UCSD-AML1 (cell line): ENCODE data around the gene TSPAN32.
"Not testable (repeated sequence)": the region's sequence is repeated elsewhere in the genome, so short reads cannot be mapped to it uniquely, and the experiment has no call there.

Experiments
- DNase-seq: peaks from one replicate; lab custom pipeline; 2025; ENCODE audit not compliant: unreplicated experiment; lab: John Stamatoyannopoulos, UW

TSPAN32 gene

GRCh38 chr11:2280208-2280607 is 21.6 kb upstream of the TSPAN32 start:
- DNase-seq, result no peak

- DNase-seq, result not testable (repeated sequence)
Observed at GRCh38 chr11:2286350-2286749, 15.5 kb upstream of the TSPAN32 start.

DNA sequence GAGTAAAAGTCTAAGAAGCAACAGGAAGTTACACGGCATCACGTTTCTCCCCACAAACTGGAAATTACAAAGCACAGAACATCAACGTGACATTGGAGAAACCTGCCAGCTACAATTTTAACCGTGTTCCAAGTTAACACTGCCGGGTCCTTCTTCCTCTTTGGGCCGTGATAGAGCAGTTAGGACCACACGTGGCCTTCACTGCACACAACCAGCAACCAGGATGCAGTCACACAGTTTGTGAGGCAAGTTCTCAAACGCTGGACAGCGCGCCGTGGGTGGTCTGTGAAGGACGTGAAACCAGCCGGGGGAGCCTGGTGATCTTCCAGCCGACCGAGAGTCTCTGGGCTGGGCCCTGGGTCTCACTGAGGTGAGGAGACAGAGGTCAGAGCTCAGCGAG is 14.7 kb upstream of the TSPAN32 start:
- no peak for DNase-seq

GRCh38 chr11:2289350-2289749 is 12.5 kb upstream of the TSPAN32 start:
- no peak for DNase-seq

- DNase-seq, result no peak
Observed at GRCh38 chr11:2289859-2290258, 12.0 kb upstream of the TSPAN32 start.

GRCh38 chr11:2290351-2290841 is 11.4 kb upstream of the TSPAN32 start:
- no peak for DNase-seq

DNA sequence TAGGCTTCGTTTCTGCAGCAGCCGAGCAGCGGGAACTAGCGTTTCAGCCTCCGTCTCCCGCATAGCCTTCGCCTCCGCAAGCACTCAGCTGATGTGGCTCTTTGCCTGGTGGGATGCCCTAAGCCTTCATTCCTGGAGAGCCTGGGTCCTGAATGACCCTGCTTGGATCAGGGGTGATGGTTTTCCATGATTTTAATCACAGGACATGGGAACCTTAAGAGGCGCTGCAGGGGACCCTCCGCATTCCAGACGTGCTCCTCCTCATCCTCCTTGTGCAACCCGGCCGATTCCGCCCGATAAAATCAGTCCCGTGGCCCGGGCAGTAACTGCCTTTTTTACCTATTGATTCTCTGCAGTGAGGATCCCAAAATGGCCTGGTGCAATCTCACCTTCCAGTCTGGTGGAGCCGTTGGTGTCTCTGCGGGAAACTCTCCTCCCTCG is 8.3 kb upstream of the TSPAN32 start:
- no peak for DNase-seq

- DNase-seq, result peak; percentile 74
Observed at GRCh38 chr11:2293984-2294925, 7.6 kb upstream of the TSPAN32 start.

- DNase-seq, result no peak
Observed at GRCh38 chr11:2294926-2295290, 6.9 kb upstream of the TSPAN32 start.

DNA sequence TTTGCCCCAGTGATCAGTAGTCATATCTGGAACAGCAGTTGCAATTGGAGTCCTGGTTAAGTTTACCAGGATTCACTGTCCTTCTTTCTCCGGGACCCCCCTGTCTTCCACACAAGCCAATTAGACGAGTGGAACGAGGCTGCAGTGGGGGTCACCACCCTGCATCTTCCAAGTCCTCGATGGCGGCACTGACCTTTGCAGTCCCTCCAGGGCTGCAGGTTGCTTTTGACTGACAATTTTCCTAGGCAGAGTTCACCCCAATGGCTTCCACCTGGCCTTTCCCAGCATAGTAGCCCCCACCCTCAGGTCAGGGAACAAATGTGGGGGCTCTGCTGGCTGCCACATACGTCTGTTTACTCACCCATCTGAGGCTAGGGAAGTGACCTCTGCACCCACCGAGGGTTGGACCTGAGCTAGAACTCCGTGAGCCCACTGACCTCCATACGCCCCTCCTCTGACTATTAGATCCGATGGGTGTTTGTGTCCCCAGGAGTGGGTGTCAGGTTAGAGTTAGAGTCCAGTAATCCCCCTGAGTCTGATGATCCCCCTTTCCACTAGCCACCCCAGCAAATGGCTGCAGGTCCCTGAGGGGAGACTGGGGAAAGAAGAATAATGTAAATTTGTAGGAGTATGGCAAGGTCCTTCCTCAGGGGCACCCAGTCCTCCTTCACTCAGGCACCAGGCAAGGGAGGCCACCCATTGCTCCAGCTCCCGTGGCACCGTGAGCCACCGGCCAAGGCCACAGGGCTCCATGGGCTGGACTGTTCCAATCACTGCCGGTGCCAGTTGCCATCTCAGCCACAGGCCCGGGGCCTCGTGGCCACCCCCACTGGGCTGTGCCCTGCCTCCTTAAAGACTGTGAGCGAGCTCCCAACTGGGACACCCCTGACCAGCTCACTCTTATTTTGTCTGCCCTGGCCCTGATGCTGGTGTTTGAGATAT is 5.6 kb upstream of the TSPAN32 start:
- DNase-seq, result no peak

GRCh38 chr11:2296913-2297622 is 4.7 kb upstream of the TSPAN32 start:
- DNase-seq, result no peak

- DNase-seq, result no peak
Observed at GRCh38 chr11:2297623-2298030, 4.2 kb upstream of the TSPAN32 start.

DNA sequence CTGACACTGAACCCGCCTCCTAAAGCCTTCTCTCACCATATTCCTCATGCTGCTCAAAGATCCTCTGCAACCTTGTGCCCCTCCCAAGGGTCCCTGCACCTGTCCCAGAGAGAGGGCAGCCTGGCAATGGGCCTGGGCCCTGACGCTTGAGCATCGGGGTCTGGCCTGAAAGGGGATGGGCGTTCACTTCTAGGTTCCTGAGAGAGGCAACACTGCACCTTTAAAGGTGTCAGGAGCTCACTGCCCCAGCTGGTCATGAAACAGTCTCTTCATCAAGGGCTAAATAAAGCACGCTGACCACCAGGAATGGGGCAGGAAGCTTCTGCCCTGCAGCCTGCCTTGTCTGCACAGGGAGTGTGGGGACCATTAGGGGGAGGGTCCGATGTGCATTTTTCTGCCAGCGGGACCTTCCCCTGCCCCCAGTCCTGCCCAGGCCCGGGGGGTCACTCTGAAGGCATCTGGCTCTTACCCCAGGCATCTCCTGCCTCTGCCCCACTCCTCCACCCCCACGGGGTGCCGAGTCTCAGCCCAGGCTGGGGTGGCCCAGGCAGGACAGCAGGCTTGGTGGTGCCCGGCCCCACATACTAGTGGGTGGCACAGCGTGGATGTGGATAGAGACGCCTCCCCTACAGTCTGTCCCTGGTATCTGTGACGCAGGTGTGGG is 3.5 kb upstream of the TSPAN32 start:
- DNase-seq, result no peak

- no peak for DNase-seq
Observed at GRCh38 chr11:2298795-2299761, 2.7 kb upstream of the TSPAN32 start.

GRCh38 chr11:2299773-2300172 is 2.0 kb upstream of the TSPAN32 start:
- DNase-seq, result no peak

- DNase-seq, result peak; percentile 70
Observed at GRCh38 chr11:2300290-2300935, 1.4 kb upstream of the TSPAN32 start.

- no peak for DNase-seq
Observed at GRCh38 chr11:2300936-2301630, 730 bp upstream of the TSPAN32 start.

DNA sequence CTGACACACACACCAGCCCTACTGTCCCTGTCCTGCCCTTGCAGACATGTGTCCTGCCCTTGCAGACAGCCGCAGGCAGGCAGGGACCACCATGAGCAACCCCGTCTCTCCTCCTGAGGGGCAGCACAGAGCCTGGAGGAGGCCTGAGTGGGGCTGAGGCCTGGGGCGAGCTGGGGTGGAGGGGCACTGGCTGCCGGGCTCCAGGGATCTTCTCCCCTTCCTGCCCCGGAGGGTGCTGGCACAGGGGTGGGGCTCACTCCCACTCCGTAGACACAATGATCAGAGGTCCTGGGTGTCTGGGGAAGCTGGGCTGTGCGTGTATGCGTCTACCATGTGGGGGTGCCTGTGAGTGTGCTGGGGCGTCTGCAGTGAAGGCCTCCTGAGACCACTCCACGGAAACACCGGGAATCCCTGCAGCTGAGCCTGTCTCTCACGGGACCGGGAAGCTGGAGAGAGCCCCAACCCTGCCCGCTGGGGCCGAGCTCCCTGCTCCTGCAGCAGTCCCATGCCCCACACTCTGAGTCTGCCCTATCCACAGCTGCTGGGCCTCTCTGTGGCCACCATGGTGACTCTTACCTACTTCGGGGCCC is 588 bp downstream of the TSPAN32 start:
- peak; percentile 76 for DNase-seq
